DOHH2 (cell line): ENCODE measurements around the gene CPNE6.

Source experiments
- H3F3A ChIP-seq: fragments of 200-600 bp; sonication (generic), shearing (Covaris generic); 2 replicates; pipeline ENCODE4 v1.6.0; 2016; ENCODE audit warnings: antibody characterized with exemption, mild to moderate bottlenecking; ENCODE audit not compliant: control insufficient read depth, insufficient read depth
- H3K27ac ChIP-seq: fragments of 200-600 bp; sonication (generic); 2 replicates; pipeline ENCODE4 v1.5.1; 2014; ENCODE audit warnings: low read depth, mild to moderate bottlenecking, low read length, moderate library complexity
- H3K27me3 ChIP-seq: fragments of 200-600 bp; sonication (generic); 2 replicates; pipeline ENCODE4 v1.6.1; 2014; ENCODE audit warnings: mild to moderate bottlenecking, low read length, mixed read lengths; ENCODE audit not compliant: control insufficient read depth
- H3K36me3 ChIP-seq: fragments of 200-600 bp; sonication (generic); 2 replicates; pipeline ENCODE4 v1.6.1; 2014; ENCODE audit warnings: mild to moderate bottlenecking, low read length, moderate library complexity, mixed read lengths; ENCODE audit not compliant: control insufficient read depth
- H3K4me1 ChIP-seq: fragments of 200-600 bp; sonication (generic); 2 replicates; pipeline ENCODE4 v1.6.1; 2014; ENCODE audit warnings: mild to moderate bottlenecking, low read length, mixed read lengths; ENCODE audit not compliant: control insufficient read depth
- H3K4me2 ChIP-seq: fragments of 200-600 bp; sonication (generic); 2 replicates; pipeline ENCODE4 v1.6.0; 2014; ENCODE audit warnings: mild to moderate bottlenecking, low read length, moderate library complexity
- H3K4me3 ChIP-seq: fragments of 200-600 bp; sonication (generic); 2 replicates; pipeline ENCODE4 v1.5.1; 2014; ENCODE audit warnings: mild to moderate bottlenecking, low read length, mixed read lengths
- H3K79me2 ChIP-seq: fragments of 200-600 bp; sonication (generic); 2 replicates; pipeline ENCODE4 v1.6.1; 2014; ENCODE audit warnings: mild to moderate bottlenecking, low read length, mixed read lengths; ENCODE audit not compliant: control insufficient read depth
- H3K9me2 ChIP-seq: fragments of 200-600 bp; sonication (generic); replicated peaks from 2 replicates; pipeline ENCODE4 v1.6.1; 2014; ENCODE audit warnings: mild to moderate bottlenecking, low read length, mixed read lengths; ENCODE audit not compliant: control insufficient read depth
- H3K9me3 ChIP-seq: fragments of 200-600 bp; sonication (generic); 2 replicates; pipeline ENCODE4 v1.6.1; 2014; ENCODE audit warnings: antibody characterized with exemption, low read length, mixed read lengths; ENCODE audit not compliant: control insufficient read depth, insufficient read depth
- H4K20me1 ChIP-seq: fragments of 200-600 bp; sonication (generic); 2 replicates; pipeline ENCODE4 v1.6.0; 2014; ENCODE audit warnings: low read depth, mild to moderate bottlenecking, antibody characterized with exemption, low read length, moderate library complexity; ENCODE audit not compliant: control insufficient read depth, insufficient read depth
- EZH2phosphoT487 ChIP-seq: fragments of 200-600 bp; sonication (generic); IDR thresholded peaks from 2 replicates; pipeline ENCODE4 v1.6.1; 2017; ENCODE audit warnings: borderline replicate concordance, mild to moderate bottlenecking, antibody characterized with exemption, low read length, moderate library complexity, mixed read lengths
- TF ChIP-seq, protein P1 (sequence below): fragments of 200-600 bp; sonication (generic); IDR thresholded peaks from one replicate; pipeline ENCODE4 v1.5.1; 2014; ENCODE audit warnings: antibody characterized with exemption, mild to moderate bottlenecking, low read depth, low read length; ENCODE audit not compliant: poor library complexity, severe bottlenecking

The CPNE6 gene

DNA sequence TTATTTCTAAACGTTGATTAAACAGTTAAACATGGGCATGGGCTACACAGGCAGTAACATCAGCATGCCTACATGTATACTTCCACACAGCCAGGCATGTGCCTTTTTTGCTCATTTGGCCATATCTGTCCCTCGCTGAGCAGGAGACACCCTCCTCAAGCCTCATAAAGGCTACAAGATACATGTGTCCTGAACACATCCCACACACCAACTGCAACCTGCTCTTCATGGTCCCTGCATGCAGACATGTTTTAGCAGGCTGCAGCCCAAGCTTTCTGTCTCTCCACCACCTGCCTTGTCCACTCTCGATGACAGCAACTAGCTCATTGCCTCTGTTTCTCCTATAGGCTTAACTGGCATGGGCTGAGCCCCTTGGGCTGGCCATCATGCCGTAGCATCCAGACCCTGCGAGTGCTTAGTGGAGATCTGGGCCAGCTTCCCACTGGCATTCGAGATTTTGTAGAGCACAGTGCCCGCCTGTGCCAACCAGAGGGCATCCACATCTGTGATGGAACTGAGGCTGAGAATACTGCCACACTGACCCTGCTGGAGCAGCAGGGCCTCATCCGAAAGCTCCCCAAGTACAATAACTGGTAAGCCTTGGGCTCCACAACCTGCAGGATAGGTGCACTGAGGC, 25.3 kb downstream of the CPNE6 start:
- Histone ChIP-seq H3K4me3 (no peak overlapping the region), H3K27ac (no peak overlapping the region), H3K9me2 (no peaks in the 10 kb centered on the region), H3K9me3 (no peaks in the 10 kb centered on the region), H3K27me3 (no peaks in the 10 kb centered on the region), H4K20me1 (no peaks in the 10 kb centered on the region), H3K79me2 (peaks cover 17% of the 10 kb centered on the region), H3K4me1 (peaks cover 22% of the 10 kb centered on the region), H3K36me3 (peaks cover 49% of the 10 kb centered on the region), H3K4me2 (no peak overlapping the region), H3F3A (peaks cover 14% of the 10 kb centered on the region)
- TF ChIP-seq EZH2phosphoT487 = no peak

DNA sequence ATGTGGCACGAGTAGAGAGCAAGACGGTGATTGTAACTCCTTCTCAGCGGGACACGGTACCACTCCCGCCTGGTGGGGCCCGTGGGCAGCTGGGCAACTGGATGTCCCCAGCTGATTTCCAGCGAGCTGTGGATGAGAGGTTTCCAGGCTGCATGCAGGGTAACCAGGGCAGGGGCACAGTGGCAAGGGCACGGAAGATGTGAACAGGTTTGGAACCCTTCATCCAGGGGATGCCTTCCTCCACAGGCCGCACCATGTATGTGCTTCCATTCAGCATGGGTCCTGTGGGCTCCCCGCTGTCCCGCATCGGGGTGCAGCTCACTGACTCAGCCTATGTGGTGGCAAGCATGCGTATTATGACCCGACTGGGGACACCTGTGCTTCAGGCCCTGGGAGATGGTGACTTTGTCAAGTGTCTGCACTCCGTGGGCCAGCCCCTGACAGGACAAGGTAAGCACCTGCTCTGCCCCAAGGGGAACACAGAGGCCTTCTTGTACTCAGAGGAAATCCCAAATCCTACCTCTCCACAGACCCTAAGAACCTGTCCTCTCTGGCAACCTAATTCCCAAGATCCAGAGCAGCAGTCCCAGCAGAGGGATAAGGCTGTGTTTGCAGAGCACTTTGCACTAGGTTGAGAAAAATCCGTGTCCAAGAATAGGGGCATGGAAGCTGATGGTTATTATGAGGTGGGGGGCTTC, 27.0 kb downstream of the CPNE6 start:
- peaks cover 54% of the 10 kb centered on the region for H3K36me3 ChIP-seq
- H3K79me2 ChIP-seq = peaks cover 17% of the 10 kb centered on the region
- peaks cover 17% of the 10 kb centered on the region for H3K4me1 ChIP-seq
- H3K9me3 ChIP-seq = no peaks in the 10 kb centered on the region
- no peak overlapping the region for H3K27ac ChIP-seq
- no peak overlapping the region for H3K4me3 ChIP-seq
- no peaks in the 10 kb centered on the region for H3K9me2 ChIP-seq
- no peaks in the 10 kb centered on the region for H3K27me3 ChIP-seq
- H3F3A ChIP-seq = peaks cover 8% of the 10 kb centered on the region; the same call in 1 of the 2 replicates
- H3K4me2 ChIP-seq = no peak overlapping the region
- no peaks in the 10 kb centered on the region for H4K20me1 ChIP-seq
- TF ChIP-seq, protein P1, sequence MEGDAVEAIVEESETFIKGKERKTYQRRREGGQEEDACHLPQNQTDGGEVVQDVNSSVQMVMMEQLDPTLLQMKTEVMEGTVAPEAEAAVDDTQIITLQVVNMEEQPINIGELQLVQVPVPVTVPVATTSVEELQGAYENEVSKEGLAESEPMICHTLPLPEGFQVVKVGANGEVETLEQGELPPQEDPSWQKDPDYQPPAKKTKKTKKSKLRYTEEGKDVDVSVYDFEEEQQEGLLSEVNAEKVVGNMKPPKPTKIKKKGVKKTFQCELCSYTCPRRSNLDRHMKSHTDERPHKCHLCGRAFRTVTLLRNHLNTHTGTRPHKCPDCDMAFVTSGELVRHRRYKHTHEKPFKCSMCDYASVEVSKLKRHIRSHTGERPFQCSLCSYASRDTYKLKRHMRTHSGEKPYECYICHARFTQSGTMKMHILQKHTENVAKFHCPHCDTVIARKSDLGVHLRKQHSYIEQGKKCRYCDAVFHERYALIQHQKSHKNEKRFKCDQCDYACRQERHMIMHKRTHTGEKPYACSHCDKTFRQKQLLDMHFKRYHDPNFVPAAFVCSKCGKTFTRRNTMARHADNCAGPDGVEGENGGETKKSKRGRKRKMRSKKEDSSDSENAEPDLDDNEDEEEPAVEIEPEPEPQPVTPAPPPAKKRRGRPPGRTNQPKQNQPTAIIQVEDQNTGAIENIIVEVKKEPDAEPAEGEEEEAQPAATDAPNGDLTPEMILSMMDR = no peak
- TF ChIP-seq EZH2phosphoT487 = no peak

DNA sequence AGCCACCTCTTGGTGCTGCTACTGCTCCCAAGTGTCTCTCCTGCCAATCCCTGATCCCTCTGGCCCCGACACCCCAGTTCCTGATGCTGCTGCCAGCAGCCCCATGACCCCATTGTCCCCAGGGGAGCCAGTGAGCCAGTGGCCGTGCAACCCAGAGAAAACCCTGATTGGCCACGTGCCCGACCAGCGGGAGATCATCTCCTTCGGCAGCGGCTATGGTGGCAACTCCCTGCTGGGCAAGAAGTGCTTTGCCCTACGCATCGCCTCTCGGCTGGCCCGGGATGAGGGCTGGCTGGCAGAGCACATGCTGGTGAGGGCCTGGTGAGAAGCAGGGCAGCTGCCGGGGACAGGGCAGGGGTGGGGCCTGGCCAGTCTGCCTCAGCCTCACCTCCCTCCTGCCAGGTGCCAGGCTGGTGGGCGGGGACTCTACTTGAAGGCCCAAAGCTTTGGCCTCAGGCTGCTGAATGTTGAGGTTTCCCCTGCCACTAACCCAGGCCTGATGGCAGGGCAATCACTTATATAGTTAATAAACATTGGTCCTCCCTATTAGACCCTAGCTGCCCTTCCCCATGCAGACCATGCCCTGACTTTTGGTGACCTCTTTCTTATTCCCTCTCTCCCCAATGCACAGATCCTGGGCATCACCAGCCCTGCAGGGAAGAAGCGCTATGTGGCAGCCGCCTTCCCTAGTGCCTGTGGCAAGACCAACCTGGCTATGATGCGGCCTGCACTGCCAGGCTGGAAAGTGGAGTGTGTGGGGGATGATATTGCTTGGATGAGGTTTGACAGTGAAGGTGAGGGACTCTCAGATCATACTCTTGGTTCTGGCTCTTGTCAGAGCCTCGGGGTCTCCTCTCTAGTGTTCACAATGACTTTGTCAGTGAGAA, 27.8 kb downstream of the CPNE6 start:
- Histone ChIP-seq H3K4me2 (no peak overlapping the region), H3K9me3 (no peaks in the 10 kb centered on the region), H3K27ac (no peak overlapping the region), H3K9me2 (no peaks in the 10 kb centered on the region), H3K4me3 (no peak overlapping the region), H3K4me1 (peaks cover 12% of the 10 kb centered on the region), H3F3A (peaks cover 8% of the 10 kb centered on the region; the same call in 1 of the 2 replicates), H3K27me3 (no peaks in the 10 kb centered on the region), H4K20me1 (no peaks in the 10 kb centered on the region), H3K36me3 (peaks cover 58% of the 10 kb centered on the region), H3K79me2 (peaks cover 17% of the 10 kb centered on the region)
- TF ChIP-seq, protein P1 = no peak
- no peak for TF ChIP-seq EZH2phosphoT487
